Activated CD4-positive, alpha-beta T cell treated with anti-CD3 and anti-CD28 coated beads for 4 hours (primary cell): ENCODE measurements around the gene MCC.

Source experiments
- DNase-seq, 2 donors: peaks; one replicate each; pipeline ENCODE4 v3.0.0-alpha.2; 2020

MCC gene

DNA sequence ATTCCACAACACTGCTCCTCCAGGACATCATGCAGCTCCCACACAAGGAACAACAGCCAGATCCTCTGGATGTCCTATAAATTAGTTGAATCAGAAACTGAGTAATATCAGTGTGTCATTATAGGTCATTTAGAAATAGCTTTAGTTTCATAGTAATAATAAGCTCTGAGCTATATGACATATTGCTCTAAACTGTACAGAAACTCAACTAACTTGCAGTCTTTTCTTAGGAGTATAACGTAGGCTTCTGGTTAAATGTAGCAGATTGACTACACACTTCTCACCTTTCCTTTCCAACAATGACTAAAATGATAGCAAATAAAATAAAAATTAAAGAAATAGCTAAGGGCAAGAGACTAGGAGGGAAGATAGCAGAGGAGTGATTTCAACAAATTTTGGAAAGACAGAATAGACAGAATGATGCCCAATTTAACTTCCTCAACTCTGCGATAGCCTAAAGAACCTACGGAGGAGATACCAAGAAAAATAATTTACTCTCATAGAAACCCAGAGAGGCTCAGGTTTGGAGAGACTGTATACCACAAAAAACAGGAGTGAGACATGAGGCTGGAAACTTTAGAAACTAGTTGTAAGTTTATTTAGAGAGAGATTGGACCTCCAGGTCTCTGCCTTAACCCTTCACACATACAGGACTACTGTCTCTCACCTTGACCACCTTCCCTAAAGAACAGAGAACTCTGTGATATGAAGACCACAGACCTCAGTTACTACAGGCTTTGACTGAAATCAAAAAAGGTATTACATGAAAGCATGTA lies 247.1 kb downstream of the MCC start:
- DNase-seq, result no peak

DNA sequence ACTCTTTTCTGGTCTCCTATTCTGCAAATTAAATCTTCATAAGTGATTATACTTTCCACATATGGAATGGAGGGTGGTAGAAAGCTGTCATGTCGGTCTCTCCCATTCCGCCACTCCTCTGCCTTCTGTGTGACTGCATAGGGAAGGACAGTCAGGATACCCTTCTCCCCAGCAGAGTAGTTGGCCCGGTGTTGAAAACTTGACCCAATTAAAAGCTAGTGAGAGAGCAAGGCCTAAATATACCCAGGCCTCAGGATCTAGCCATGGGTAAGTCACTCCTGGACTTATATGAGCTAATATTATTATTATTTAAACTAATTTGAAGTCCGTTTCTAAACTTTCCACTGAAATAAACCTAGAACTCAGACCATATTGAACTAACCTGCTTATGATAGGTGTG lies 248.2 kb downstream of the MCC start:
- no peak for DNase-seq

DNA sequence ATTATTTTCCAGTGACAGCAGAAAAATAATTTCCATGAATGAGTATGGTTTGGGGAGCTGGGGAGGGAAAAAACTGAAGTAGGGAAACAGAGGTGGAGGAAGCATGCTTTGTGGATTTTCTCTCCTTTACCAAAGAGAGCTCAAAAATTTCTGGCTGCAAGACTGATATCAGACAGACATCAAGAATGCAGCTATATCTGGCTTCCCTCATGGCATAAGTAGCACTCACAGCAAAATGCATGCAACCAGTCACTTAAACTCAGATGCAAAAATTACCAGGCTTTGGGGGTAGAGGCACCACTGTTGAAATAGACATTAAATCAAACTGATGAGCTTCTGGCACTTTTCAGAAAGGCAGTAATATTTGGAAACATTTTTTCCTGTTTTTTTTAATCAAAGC lies 250.4 kb downstream of the MCC start:
- no peak for DNase-seq

DNA sequence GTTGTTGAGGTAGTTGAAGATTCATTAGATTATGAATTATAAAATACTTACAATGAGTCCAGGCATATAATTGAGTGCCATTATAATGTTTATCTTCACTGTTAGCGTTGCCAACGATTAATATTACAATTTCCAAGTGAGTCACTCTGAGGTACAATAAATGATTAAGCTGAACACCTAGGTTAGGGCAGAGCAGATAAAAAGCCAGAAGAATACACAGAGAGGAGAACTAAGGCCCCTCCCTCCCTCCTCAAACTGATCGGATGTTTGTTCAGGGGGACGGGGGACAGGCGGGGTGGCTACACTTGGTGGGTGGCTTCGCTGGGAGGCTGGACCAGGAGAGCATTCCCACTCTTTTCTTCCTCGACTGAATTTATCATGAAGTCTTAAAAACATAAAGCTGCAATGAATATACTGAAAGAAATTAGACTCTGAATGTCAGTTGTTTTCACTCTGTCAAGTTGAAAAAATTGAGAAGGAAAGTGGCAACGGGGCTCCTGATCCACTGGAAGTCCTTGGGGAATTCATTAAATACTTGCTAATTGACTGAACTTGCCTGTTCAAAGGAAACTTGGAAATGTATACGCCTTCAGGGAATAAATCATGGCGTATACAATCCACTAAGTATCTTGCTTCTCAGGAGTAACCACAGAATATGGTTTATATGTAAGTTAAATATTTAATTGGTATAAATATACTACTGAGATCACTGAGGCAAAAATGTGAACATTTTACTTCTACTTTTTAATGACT lies 251.5 kb downstream of the MCC start:
- no peak for DNase-seq

DNA sequence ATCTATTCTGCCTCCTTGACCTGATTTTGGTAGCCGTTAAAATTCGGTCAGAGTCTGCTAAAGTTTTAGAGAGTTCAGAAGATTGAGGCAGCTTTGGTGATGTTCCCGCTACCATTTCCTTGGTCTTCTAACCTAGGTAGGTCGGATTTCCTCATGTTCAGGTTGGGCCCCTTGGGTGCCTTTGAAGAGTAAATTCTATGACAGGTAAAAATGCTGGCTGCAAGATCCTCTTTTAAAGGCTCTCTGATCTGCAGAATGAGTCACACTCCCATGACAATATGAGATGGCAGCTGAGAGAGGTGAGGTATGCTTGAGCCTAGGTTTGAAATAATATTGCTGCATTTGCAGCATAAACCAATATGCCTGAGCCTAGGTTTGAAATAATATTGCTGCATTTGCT lies 252.4 kb downstream of the MCC start:
- DNase-seq, result no peak

DNA sequence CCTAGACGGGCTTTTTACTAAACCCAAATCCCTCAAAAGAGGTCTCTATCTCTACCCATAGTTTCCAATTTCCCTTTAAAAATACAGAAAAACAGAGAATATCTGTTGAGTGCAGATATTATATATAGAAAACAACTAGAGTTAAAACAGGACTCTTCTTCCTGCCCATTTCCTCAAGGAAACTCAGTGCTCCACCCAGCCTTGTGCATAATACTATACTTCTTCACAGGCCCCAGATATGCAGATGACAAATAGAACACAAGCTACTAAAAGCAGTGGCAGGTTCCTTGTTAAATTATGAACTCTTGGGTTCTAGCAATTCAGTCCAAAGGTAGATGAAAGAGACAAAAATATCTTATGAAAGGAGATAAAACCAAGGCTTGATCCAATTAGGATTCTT lies 253.7 kb downstream of the MCC start:
- DNase-seq, result no peak

DNA sequence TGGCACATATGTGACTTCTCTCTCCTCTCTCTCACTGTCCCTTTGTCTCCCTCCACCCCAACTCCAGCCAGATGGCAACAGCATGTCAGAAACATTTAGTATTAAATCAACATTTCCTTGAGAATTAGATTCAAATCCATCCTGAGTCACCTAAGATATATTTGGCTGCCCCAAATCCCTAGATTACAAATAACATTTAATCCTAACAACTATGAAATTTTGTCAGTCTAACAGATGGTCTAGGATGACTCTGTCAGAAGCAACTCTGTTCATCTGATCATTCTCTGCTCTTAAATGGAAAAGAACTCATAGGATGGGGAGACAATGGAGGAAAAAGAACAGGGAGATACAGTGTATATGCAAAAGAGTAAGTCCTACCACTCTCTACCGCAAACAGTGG lies 254.6 kb downstream of the MCC start:
- DNase-seq, result no peak

DNA sequence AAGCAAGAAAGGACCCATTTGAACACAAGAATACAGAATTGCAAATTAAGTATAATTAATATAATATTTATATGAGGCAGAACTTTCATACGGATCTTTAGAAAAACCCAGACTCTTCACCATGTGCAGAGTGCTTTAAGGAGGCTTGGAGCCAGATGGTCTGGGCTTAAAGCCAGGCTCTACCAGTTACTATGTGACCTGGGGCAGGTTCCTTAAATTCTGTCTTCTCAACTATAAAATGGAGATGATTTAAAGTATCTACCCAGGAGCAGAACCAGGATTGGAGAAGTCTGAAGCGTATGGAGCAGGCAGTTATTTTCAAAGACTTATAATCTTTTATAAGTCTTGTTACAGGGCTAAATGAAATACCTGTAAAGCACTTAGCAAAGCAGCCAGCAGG lies 255.6 kb downstream of the MCC start:
- DNase-seq, result no peak

DNA sequence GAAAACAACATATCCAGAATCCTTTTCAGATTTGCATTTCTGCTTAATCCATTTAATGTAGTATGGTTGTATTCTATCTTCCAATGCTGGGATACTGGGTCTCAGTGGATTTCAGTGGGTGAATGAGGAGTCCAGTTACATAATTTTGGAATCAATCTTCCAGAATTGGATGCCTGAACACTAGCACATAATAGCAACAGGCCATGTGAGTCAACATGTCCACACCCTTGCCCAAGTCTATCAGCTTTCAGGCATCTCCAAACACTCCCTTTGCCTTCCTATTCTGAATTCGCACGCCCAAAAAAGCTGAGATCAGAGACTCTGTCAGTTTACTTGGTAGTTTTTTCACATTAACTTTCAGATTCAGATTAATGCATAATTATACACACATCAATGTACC lies 256.0 kb downstream of the MCC start:
- DNase-seq, result no peak

DNA sequence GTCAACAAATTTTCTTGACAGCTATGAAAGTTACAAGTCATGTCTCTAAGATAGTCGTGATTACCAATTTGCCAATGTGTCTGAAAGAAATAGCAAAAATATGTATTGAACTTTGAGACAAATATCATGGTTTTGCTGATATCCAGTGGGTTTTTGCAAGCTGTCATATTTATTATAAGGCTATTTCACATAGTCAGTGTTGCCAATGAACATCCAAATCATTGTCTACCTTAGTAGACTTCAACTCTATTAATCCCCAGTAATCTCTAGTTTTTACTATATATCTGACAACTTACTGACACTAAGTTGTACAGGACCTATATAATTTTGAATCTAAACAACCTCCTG lies 256.6 kb downstream of the MCC start:
- no peak for DNase-seq

DNA sequence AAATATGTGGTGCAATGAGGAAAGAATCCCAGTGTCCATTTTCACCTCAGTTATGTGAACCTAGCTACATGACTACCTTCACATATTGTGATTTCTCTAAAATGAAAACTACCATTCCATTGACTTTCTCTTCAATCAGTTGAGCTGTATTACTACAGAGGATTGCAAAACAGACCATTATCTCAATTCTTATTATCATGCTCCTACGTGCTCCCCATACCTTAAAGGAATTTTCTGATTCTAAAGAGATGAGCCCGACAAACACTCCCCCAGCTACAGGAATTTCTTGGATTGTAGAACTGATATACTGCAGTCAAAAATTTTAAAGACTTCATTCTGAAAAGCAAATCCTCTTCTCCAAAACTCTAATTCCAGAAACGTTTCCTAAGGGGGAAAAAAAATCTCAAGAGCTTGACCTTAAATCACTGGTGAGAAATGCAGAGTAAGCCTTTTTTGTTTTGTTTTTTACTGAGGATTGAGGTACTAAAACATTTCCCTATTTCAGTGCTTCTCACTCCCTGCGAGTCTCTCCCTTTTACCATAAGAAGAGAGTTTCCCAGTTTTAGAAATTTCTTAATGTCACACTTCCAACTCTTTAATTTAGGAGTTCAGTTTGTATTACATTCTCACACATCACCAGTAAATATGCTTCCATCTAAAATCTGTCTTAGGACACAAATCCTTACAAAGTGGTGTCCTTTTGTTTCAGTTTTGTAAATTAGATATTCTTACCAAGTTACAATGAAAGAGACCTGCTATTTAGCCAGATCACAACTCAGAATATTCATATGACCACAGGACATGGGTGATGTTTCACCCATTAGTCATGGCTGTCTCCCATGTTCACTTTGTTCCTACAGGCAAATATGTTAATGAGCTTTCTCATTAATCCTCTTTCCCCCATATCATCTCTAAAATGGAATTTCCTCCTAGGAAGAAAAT lies 257.3 kb downstream of the MCC start:
- no peak for DNase-seq

DNA sequence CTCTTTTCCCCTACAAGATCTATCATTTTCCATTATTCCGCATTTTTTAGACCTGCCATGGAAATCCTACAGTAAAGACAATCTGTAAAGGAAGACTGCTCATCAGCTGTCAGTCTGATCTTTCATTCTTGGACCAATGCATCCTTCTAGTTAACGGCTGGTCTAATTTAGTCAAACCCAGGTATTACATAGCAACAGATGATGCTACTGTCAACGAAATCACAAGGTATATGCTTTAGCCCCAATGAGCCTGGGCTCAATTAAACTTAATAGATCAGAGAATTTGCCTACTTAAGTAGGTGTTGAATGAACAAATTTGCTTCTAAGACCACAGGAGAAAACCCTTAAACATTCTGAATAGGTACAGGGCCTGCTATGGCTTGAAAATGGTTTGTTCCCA lies 260.5 kb downstream of the MCC start:
- no peak for DNase-seq

DNA sequence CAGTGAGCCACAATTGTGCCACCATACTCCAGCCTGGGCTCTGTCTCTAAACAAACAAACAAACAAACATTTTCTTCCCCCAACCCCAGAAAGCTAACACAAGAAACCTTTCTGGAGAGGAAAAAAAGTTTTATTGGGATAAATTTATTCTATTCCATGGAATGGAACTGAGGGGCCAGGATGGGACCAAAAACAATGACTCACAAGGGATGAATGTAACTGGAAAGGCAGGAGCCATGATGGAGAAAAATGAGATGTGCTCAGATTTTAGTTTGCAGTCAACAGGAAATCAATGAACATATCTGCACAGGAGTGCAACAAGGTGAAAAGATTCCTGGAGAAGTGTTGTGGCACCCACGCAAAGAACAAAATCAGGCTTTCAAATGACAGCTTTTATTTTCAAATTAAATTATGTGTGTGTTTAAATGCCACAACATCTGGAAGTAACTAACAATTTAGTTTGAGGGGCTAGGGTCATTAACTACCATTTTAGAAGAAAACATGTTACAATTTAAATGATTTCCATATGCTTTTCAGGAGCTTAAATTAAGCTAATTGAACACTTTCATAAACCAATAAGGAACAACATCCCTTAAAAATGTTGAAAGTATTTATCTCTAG lies 262.0 kb downstream of the MCC start:
- no peak for DNase-seq

DNA sequence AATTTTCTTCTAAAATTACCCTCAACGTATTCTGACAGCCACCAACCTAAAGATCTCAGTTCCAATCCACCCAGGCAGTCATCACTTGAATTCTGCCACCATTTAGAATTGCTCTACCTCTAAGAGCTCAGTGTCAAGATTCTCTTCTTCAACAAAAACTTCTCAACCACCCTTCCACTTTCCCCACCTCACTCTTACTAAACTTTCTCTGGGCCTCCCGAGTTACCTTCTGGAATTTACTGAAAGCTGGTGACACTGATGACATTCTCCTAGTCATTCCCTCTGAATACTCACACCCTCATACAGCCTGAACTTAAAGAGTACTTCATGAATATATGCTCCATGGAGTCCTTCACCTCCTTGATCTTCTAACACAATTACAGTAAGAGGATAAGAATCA lies 263.0 kb downstream of the MCC start:
- DNase-seq, result no peak

DNA sequence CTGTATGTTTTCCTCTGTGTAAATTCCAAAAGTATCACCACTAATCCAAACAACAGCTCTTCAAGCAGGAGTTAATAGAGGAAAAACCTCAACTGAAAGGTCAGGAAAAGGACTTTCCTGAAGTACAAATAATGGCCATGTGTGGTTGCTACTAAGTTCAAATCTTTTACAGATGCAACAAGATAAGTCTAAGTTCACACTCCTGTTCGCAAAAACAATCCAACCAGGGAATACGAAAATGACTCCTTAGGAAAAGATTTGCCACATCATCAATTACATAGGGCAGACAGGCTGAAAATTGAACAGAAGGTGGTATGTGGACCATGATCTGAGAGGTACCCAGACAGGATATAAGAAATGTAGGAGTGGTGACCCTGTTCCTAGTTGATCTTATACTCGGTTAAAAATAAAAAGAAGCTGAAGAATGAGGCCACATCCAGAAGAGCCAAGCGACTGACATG lies 263.6 kb downstream of the MCC start:
- no peak for DNase-seq

DNA sequence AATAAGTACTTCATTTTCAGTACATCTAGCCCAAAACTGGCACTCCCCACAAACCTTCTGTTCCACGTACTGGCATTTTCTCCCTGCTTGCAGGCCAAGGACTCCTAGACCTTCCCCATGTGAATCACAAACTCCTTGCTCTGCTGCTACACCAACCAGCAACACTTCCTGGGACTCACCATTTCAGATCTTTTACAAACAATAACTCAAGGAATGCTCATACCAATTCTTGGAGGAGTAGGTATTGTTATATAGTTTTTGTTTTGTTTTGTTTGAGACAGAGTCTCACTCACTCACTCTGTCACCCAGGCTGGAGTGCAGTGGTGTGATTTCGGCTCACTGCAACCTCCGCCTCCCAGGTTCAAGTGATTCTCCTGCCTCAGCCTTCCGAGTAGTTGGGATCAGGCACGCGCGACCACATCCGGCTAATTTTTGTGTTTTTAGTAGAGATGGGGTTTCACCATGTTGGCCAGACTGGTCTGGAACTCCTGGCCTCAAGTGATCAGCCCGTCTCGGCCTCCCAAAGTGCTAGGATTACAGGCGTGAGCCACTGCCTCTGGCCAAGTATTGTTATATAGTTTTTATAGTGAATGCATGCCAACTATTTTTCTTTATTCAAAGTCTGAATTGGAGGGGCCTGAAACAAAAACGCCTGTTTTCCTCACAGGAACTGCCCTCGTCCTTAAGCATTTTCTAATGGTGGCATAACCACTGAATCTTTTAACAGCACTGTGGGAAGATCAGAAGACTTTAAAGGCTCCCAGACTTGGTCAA lies 264.2 kb downstream of the MCC start:
- no peak for DNase-seq

DNA sequence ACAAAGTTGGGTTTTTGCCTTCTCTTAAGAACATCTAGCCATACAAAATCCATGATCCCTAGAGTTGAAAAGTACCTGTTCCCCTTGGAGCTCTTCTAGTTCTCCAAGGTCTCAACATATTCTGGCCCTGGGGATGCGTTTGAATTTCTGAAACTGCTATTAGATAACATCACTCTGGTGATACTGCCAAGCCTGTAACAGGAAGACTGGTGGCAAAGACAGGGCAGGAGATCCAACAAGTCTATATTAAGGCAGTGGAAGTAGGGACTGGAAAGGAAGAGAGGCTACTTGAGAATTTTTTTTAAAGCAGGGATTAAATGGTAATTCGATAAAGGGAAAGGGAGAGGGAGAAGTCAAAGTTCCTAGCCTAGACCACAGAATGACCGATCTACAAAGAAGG lies 264.9 kb downstream of the MCC start:
- no peak for DNase-seq

DNA sequence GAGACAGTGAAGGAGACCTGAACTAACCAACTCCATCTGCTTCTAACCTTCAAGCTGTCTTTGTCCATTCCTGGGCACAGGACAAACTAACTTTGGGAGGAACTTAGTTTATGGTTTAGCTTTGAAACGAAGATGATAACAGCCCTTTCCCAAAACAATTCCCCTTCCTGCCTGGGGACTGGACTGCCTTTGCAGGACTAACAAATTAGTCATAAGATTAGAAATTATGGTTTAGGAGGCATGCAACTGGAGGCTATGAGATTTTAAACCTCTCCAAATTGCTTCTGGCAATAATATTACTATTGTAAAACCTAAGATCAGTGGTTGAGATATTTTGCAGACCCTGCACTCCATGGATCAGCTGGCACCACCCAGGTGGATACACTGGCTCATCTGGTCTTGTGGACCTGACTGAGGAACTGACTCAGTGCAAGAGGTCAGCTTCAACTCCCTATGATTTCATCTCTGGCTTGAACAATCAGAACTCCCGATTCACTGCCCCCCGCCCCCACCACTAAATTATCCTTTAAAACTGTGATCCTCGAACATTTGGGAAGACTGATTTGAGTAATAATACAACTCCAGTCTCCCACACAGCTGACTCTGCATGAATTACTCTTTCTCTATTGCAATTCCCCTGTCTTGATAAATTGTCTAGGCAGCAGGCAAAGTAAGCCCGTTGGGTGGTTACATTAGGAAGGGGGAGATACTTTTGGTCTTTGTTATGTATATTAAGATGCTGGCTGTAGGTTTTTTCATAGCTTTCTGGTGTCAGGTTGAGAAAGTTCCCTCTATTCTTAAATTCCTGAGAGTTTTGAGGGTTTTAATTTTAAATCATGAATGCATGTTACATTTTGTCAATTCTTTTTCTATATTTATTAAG lies 266.7 kb downstream of the MCC start:
- no peak for DNase-seq

DNA sequence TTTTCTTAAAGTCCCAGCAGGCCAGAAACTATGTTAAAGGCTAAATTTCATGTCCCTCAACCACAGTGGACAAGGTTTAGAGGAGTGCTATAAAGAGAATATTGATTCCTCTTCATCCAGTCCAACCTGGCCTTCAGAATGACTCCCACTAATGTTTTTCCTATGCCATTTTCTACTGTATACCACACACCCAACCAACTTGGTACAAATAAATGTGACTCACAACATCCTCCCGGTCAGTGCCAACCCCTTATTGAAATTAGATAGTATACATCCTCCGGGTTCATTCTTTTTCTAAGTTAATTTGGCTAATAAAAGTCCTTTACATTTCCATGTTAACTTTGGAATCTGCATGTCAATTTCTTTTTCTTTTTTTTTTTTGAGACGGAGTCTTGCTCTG lies 268.6 kb downstream of the MCC start:
- no peak for DNase-seq

DNA sequence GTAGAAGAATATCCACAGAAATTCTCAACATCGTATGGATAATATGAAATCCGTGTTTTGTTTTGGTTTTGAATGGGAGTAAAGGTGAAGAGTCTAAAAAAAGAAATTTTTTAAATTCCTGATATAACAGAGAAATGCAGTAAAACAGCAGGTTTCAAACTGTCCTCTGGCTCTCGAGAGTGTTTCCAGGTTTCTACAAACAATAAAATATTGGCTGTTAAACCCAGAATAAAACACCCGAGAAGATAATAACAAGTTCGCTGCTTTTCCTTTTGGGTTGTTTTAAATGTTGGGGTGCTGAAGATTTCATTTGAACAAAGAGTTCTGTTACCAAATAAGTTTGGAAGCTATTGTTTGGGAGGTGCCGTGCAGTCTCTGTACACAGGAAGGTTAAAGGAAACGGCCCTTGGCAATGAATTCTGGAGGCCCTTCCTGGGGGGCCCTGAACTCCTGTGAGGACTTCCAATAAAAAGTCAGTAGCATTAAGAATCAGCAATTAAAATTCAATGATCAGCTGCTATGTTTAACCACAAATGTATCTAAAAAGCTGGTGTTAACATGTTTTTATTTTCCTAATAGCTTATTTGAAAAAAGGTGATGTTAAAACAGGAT lies 269.2 kb downstream of the MCC start:
- no peak for DNase-seq

DNA sequence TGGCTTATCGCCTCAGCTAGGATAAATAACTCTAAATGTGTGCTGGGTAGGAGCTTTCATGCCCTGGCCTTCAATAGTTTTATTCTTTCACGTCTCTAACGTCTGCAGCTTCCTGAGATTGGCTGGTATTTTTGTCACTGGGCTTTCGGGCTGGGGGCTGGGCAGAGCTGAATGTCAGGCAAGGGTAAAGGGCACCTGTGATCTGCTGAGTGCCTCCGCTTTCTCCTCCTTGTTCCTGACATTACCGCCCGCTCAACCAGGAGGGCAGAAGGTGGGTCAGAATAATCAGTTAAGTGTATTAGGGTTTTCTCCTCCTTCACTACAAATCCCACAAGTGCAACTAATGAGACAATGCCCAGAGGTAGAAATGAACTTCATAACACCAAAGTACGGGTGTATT lies 270.1 kb downstream of the MCC start:
- DNase-seq, result no peak
